Panc1 (cell line): ENCODE data around the gene SLC35F2.

ENCODE experiments used
- CTCF ChIP-seq: fragments of 450-650 bp; IDR thresholded peaks from 2 replicates; pipeline ENCODE4 v1.5.1; 2017; ENCODE audit warnings: mild to moderate bottlenecking
- POLR2AphosphoS5 ChIP-seq: IDR thresholded peaks from 2 replicates; pipeline ENCODE4 v1.6.1; 2012; ENCODE audit warnings: mild to moderate bottlenecking, low read depth, low read length, moderate library complexity
- SIN3A ChIP-seq: IDR thresholded peaks from 2 replicates; pipeline ENCODE4 v1.6.1; 2012; ENCODE audit warnings: low read depth, mild to moderate bottlenecking, low read length, moderate library complexity, borderline replicate concordance; ENCODE audit not compliant: insufficient read depth
- TCF7L2 ChIP-seq: IDR thresholded peaks from 2 replicates; pipeline ENCODE4 v1.6.1; 2011; ENCODE audit warnings: mild to moderate bottlenecking, low read depth, low read length, inconsistent platforms
- TF ChIP-seq, protein P1 (sequence below), 2 experiments: IDR thresholded peaks; 2 replicates each; pipeline ENCODE4 v1.6.1; 2011 to 2012; ENCODE audit warnings: low read depth in 2 of 2, control low read depth in 1 of 2, low read length in 1 of 2, mild to moderate bottlenecking in 1 of 2, moderate library complexity in 1 of 2; ENCODE audit not compliant: insufficient read depth in 1 of 2

DNA sequence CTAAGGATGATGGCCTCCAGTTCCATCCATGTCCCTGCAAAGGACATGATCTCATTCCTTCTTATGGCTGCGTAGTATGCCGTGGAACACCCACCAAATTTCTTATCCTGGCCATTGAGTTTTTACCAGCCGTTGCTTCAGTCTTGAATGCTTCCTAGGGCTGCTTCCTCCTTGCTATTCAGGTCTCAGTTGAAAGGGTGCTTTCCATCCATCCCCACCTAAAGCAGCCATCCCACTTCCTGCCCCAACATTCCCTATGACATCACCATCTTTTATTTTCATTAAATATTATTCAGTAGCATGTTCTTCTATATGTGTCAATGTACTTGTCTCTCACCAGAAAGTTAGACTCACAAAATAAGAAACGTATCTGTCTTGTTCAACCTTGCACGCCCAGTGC lies 106.1 kb downstream of the SLC35F2 start:
- TF ChIP-seq CTCF, result no peak
- TF ChIP-seq, protein P1, sequence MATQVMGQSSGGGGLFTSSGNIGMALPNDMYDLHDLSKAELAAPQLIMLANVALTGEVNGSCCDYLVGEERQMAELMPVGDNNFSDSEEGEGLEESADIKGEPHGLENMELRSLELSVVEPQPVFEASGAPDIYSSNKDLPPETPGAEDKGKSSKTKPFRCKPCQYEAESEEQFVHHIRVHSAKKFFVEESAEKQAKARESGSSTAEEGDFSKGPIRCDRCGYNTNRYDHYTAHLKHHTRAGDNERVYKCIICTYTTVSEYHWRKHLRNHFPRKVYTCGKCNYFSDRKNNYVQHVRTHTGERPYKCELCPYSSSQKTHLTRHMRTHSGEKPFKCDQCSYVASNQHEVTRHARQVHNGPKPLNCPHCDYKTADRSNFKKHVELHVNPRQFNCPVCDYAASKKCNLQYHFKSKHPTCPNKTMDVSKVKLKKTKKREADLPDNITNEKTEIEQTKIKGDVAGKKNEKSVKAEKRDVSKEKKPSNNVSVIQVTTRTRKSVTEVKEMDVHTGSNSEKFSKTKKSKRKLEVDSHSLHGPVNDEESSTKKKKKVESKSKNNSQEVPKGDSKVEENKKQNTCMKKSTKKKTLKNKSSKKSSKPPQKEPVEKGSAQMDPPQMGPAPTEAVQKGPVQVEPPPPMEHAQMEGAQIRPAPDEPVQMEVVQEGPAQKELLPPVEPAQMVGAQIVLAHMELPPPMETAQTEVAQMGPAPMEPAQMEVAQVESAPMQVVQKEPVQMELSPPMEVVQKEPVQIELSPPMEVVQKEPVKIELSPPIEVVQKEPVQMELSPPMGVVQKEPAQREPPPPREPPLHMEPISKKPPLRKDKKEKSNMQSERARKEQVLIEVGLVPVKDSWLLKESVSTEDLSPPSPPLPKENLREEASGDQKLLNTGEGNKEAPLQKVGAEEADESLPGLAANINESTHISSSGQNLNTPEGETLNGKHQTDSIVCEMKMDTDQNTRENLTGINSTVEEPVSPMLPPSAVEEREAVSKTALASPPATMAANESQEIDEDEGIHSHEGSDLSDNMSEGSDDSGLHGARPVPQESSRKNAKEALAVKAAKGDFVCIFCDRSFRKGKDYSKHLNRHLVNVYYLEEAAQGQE (IDR thresholded peaks at IDR 0.05; ENCODE audit: insufficient read depth in 1 of 2, low read depth in 2 of 2, low read length in 1 of 2), result no peak
- TF ChIP-seq SIN3A, result no peak
- TF ChIP-seq POLR2AphosphoS5, result no peak
- no peak for TF ChIP-seq TCF7L2
